A549 treated with AZD9567 at 1 μM for 4 hours (cell line): ENCODE results near the gene RNF4. TPM values are rescaled to one million over a fixed set of nuclear protein-coding genes. Genes with fewer than 3 reads are reported as not detected.

Experiments used
- total RNA-seq: library from RNA; stranded (reverse); fragments of 200-300 nt; extraction: Qiagen RNA extraction; gene quantifications from 5 replicates; pipeline ENCODE4 v1.2.3, GENCODE V29; 2022; ENCODE audit not compliant: insufficient read depth

The RNF4 gene, protein sequence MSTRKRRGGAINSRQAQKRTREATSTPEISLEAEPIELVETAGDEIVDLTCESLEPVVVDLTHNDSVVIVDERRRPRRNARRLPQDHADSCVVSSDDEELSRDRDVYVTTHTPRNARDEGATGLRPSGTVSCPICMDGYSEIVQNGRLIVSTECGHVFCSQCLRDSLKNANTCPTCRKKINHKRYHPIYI
- total RNA-seq = 62.4 to 79.8 TPM (median 64.8 TPM) in 5 replicates

DNA sequence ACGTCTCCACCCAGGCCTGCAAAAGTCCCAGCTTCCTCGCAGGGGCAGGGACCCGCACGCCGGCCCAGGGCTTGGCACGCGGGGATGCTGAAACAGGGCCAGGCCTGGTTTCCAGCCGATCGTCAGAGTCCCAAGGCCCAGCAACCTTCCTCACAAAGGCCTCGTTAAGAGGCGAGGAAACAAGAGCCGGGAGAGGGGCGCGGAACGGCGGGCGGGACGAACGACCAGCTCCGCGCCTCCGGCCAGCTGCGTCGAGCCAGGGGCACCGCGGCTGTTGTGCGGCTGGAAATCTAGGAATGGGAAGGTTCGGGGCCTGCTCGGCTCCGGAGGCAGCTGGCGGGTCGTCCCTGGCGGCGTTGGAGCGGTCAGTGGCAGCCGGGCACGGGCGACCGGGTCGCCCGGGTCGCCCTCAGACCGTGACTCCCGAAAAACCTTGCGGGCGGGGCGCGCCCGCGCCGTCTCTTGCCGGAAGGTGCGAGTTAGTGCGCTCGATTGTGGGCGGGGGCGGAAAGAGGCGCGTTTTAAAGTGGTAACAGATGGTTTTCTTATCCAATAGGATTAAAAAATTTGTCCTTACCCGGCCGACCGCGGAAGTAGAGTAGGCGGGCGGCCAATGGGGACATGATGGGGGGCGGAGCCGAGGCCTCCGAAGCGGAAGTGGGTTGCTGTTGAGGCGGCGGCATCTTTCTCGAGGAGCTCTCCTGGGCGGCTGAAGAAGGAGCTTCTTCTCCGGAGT lies at the start of gene RNF4:
Gene RNF4 (plus strand): TSS at position 651 of the 736 bp plus-strand sequence. CDS start 21,388 bp downstream, outside the sequence.

DNA sequence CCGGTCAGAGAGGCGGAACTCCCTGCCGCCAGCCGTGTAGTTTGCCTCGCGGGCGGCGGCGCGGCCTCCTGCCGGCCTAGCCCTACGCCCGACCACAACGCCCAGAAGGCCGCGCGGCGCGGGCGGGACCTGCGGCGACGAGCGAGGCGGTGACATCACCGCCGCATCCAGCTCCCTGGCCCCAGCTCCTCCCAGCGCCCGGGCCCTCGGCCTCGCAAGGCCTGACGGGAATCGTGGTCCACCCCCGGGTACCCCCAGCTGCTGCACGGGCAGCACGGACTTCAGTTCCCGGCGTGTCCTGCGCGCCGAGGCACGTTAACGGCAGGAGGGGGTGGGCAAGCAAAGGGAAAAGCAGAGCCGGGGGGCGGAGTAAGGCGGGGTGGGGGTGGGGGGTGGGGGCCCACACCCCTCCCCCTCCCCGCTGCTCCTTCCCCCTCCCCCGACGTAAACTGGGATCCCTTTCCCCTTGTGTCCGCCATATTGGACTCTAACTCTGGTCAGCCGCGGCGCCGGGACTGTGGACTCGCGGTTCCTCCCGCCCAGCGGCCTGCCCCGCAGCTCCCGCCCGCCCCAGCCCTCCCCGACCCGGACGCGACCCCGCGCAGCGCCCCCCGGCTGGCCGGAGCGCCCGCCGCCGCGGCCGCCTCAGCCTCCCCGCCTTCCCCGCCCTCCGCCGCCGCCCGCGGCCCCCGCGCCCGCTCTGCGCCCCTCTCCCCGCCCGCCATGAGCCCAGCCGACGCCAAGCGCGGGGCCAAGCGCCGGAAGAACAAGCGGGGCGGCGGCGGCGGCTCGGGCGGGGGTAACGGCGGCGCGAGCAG lies 67.5 kb downstream of the RNF4 start, which contains the start of gene FAM193A:
Gene FAM193A (plus strand): TSS at position 455 of the 818 bp plus-strand sequence. CDS start 269 bp downstream, at position 724.

Other genes starting within 250 kb of the RNF4 start
- gene HAUS3, start 227.0 kb upstream of the RNF4 start, total RNA-seq = 7.9 to 12.3 TPM (median 9.7 TPM) in 5 replicates
- gene POLN, start 227.0 kb upstream of the RNF4 start, total RNA-seq = 0.60 to 2.0 TPM (median 0.77 TPM) in 5 replicates
- 18.5 to 22.7 TPM (median 20.8 TPM) in 5 replicates for gene MXD4, start 207.0 kb upstream of the RNF4 start, total RNA-seq
- gene ZFYVE28, start 50.5 kb upstream of the RNF4 start, total RNA-seq = 1.7 to 2.8 TPM (median 2.6 TPM) in 5 replicates
- gene CFAP99, start 50.2 kb upstream of the RNF4 start, total RNA-seq = 0.07 to 0.13 TPM in 2 of 5 replicates, not detected in the others
- 8.8 to 9.3 TPM (median 9.1 TPM) in 5 replicates for gene FAM193A, start 67.5 kb downstream of the RNF4 start, total RNA-seq